Endothelial cell (in vitro differentiated cells): ENCODE data around the gene FILIP1. TPM values are rescaled to one million over a fixed set of nuclear protein-coding genes. Genes with fewer than 3 reads are reported as not detected.

Source experiments
- DNase-seq: peaks from one replicate; pipeline ENCODE4 v3.0.0; 2021; ENCODE audit warnings: low spot score
- H3K27ac Mint-ChIP-seq: one replicate; pipeline ENCODE4 v1.8.0; 2021; ENCODE audit warnings: mixed read lengths, inconsistent platforms; ENCODE audit not compliant: unreplicated experiment
- H3K27me3 Mint-ChIP-seq: one replicate; pipeline ENCODE4 v1.8.0; 2021; ENCODE audit warnings: mild to moderate bottlenecking, moderate library complexity, mixed read lengths, inconsistent platforms; ENCODE audit not compliant: unreplicated experiment
- H3K36me3 Mint-ChIP-seq: one replicate; pipeline ENCODE4 v1.8.0; 2021; ENCODE audit warnings: mild to moderate bottlenecking, low read depth, mixed read lengths, inconsistent platforms; ENCODE audit not compliant: unreplicated experiment
- H3K4me1 Mint-ChIP-seq: one replicate; pipeline ENCODE4 v1.8.0; 2021; ENCODE audit warnings: mild to moderate bottlenecking, mixed read lengths, inconsistent platforms; ENCODE audit not compliant: unreplicated experiment
- H3K4me3 Mint-ChIP-seq: one replicate; pipeline ENCODE4 v1.8.0; 2021; ENCODE audit warnings: mild to moderate bottlenecking, mixed read lengths, inconsistent platforms; ENCODE audit not compliant: unreplicated experiment
- H3K9me3 Mint-ChIP-seq: one replicate; pipeline ENCODE4 v1.8.0; 2021; ENCODE audit warnings: mixed read lengths, inconsistent platforms; ENCODE audit not compliant: unreplicated experiment
- total RNA-seq: library from RNA; stranded (reverse); fragmentation: NEBNext Ultra II Directional; extraction: Animal tissue kit (Norgen Biotek cat#: 25700); gene quantifications from one replicate; pipeline ENCODE4 v1.2.1, GENCODE V29; 2021; ENCODE audit not compliant: unreplicated experiment
- TF ChIP-seq, protein P1 (sequence below): fragments of 200-600 bp; sonication (generic); IDR thresholded peaks from one replicate; pipeline ENCODE4 v1.5.0; 2021; ENCODE audit warnings: antibody characterized with exemption; ENCODE audit not compliant: unreplicated experiment

Gene FILIP1
- total RNA-seq, 1 donor from 2014 or later, result 32.0 TPM

DNA sequence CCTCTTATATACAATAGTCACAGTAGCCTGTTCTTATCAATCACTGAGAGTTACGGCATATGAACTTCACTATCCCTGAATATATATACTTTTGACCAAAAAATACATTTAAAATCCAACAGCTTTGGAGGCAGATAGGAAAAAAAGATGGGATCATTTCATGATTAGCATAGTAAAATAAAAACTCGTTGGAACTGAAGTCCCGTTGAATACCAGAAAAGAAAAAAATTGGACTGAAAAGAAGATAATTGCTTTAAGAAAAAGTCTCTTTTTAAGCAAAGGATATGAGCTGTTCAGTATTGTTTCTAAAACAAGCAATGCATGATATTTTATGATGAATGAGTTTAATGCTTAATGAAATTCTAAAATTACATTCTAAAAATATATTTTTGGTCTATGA, 4.4 kb upstream of the FILIP1 start:
- Mint-ChIP-seq H3K4me3 (no peak overlapping the region), H3K9me3 (no peaks in the 10 kb centered on the region), H3K36me3 (no peaks in the 10 kb centered on the region), H3K27ac (no peak overlapping the region), H3K4me1 (peaks cover 52% of the 10 kb centered on the region), H3K27me3 (no peaks in the 10 kb centered on the region)
- no peak for DNase-seq
- TF ChIP-seq, protein P1, sequence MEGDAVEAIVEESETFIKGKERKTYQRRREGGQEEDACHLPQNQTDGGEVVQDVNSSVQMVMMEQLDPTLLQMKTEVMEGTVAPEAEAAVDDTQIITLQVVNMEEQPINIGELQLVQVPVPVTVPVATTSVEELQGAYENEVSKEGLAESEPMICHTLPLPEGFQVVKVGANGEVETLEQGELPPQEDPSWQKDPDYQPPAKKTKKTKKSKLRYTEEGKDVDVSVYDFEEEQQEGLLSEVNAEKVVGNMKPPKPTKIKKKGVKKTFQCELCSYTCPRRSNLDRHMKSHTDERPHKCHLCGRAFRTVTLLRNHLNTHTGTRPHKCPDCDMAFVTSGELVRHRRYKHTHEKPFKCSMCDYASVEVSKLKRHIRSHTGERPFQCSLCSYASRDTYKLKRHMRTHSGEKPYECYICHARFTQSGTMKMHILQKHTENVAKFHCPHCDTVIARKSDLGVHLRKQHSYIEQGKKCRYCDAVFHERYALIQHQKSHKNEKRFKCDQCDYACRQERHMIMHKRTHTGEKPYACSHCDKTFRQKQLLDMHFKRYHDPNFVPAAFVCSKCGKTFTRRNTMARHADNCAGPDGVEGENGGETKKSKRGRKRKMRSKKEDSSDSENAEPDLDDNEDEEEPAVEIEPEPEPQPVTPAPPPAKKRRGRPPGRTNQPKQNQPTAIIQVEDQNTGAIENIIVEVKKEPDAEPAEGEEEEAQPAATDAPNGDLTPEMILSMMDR, result no peak

DNA sequence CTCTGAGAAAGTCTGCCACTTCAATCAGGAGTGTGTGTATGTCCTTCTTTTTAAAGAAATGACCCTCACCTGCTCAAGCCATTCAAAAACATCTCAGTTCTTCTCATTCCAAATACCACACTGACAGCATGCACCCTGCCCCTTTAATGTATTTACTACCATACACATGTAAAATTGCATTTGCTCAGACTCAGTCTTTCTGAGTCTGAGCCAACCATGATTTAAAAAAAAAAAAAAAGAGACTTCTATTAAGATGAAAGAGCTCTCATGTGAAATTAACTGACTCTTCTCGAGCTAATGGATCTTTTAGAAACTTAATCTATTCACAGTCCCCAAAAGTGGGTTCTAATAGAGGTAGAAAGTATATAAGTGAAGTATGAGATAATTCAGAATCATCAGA, 1.4 kb upstream of the FILIP1 start:
- TF ChIP-seq, protein P1, result no peak
- Mint-ChIP-seq H3K27ac (peak overlapping the region; percentile 27), H3K4me3 (no peak overlapping the region), H3K27me3 (peaks cover 1% of the 10 kb centered on the region), H3K9me3 (no peaks in the 10 kb centered on the region), H3K36me3 (no peaks in the 10 kb centered on the region), H3K4me1 (peaks cover 64% of the 10 kb centered on the region)
- no peak for DNase-seq

DNA sequence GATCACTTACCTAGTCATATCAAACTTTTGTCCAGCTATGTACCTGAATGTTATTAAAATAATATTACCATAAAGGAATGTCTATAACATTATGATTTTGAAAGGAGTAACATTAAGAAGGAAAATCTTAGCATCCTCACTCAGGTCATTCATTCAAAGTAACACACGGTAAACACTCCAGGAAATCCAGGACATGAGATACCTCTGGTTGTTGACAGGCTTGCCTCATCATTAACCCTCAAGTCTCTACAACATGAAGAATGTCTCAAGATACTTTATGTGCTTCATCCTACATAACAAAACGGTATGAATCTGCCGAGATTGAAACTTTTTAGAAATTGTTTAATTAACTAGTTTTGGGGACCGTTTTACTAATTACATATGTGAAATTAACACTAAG, 690 bp upstream of the FILIP1 start:
- no peaks in the 10 kb centered on the region for H3K9me3 Mint-ChIP-seq
- TF ChIP-seq, protein P1, result no peak
- peaks cover 58% of the 10 kb centered on the region for H3K4me1 Mint-ChIP-seq
- no peaks in the 10 kb centered on the region for H3K36me3 Mint-ChIP-seq
- H3K4me3 Mint-ChIP-seq, result peak overlapping the region; percentile 90
- no peak for DNase-seq
- peak overlapping the region; percentile 97 for H3K27ac Mint-ChIP-seq
- H3K27me3 Mint-ChIP-seq, result peaks cover 1% of the 10 kb centered on the region

DNA sequence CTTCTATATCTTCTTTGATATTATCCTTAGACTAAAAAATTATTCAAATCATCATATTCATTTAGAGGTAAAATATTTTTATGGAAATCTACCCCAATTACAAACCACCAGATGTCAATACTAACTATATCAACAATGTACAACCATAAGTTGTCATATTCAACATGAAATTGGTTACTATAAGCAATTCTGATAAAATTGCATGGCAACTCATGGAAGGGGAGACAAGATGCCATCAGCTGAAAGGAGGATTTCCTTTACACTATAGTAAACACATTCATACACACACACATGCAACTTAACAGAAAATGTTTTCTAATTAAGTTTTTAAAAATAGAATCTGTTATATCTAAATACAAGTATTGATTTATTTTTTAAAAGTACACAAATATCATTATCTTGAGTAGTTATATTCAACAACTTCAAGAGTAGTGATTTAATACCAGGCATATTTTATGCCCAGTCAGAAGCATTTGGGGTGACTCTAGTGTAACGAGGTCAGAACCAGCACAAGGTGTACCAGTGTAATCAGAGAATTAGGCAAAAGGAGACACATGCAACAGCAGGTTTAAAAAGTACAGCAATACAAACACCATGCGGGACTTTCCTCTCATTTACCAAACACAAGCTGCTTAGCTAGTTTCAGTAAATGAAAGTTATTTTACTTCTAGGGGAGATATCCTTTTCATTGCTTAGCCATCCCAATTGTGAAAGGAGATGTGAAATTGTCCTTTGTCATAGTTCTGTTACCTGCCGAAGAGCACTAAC, 1.0 kb downstream of the FILIP1 start:
- Mint-ChIP-seq H3K27ac (peak overlapping the region; percentile 97), H3K36me3 (no peaks in the 10 kb centered on the region), H3K27me3 (peaks cover 1% of the 10 kb centered on the region), H3K9me3 (no peaks in the 10 kb centered on the region), H3K4me3 (peak overlapping the region; percentile 90), H3K4me1 (peaks cover 66% of the 10 kb centered on the region)
- TF ChIP-seq, protein P1, result no peak
- DNase-seq, result no peak

DNA sequence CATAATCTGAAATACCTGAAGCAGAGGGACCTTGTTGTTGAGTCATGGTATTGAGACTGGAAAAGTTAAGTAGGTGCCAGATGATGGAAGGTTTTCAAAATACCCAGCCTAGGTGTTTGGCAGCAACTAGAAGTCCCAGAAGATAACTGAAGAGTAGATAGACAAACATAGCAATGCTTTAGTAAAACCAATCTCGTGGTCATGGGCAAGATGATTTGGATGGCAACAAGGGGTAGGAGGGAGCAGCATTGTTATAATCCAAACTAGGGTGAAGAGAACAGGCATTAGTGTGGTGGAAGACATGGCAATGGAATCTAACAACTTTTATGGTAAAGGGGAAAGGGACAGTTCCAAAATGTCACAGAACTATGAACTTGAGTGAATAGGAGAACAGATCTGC, 2.3 kb downstream of the FILIP1 start:
- Mint-ChIP-seq H3K9me3 (no peaks in the 10 kb centered on the region), H3K4me1 (peaks cover 73% of the 10 kb centered on the region), H3K36me3 (no peaks in the 10 kb centered on the region), H3K4me3 (peak overlapping the region; percentile 86), H3K27me3 (peaks cover 3% of the 10 kb centered on the region), H3K27ac (peak overlapping the region; percentile 55)
- no peak for DNase-seq
- TF ChIP-seq, protein P1, result no peak
